GM12874 (cell line): ENCODE data around the gene NT5DC3.

ENCODE experiments used
- TF ChIP-seq, protein P1 (sequence below): IDR thresholded peaks from 2 replicates; pipeline ENCODE4 v1.5.1; 2011; ENCODE audit warnings: low read depth, mild to moderate bottlenecking, control low read depth, low read length, moderate library complexity; ENCODE audit not compliant: insufficient read depth

The NT5DC3 gene

DNA sequence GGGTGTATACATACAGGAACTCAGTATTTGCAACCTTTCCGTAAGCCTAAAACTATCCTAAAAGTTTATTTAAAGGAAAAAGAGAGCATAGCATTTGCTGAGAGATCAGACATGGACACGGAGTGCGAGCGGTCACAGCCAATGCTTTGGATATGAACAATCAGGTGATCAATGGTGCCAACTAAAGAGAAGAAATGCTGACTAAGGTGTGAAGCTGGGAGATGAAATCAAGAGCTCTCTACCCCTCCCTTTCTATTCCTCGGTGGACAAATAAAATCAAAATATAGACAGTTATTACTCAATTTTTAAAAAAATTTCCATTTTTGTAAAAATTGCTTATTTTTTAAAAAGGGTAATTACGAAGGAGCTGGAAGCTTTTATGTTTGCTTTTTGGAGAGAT is 29.2 kb downstream of the NT5DC3 start:
- TF ChIP-seq, protein P1, sequence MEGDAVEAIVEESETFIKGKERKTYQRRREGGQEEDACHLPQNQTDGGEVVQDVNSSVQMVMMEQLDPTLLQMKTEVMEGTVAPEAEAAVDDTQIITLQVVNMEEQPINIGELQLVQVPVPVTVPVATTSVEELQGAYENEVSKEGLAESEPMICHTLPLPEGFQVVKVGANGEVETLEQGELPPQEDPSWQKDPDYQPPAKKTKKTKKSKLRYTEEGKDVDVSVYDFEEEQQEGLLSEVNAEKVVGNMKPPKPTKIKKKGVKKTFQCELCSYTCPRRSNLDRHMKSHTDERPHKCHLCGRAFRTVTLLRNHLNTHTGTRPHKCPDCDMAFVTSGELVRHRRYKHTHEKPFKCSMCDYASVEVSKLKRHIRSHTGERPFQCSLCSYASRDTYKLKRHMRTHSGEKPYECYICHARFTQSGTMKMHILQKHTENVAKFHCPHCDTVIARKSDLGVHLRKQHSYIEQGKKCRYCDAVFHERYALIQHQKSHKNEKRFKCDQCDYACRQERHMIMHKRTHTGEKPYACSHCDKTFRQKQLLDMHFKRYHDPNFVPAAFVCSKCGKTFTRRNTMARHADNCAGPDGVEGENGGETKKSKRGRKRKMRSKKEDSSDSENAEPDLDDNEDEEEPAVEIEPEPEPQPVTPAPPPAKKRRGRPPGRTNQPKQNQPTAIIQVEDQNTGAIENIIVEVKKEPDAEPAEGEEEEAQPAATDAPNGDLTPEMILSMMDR: no peak

DNA sequence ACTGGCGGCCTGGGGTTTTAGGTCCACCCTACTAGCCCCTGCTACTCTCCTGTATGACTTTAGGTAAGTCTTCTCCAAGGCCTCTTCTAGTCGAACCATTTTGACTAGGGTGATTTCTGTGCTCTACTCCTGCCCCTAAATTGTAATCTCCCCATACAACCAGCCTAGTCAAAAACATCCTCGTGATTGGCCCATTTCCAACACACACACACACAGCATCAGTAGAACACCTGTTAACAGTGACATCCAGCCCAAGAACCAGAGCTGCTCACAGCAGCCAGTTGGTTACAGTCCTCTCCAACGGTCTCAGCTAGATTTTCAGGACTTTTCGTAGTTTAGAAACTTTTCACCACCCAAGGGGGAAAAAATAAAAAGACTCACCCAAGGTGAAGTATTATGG is 30.9 kb downstream of the NT5DC3 start:
- TF ChIP-seq, protein P1: no peak

DNA sequence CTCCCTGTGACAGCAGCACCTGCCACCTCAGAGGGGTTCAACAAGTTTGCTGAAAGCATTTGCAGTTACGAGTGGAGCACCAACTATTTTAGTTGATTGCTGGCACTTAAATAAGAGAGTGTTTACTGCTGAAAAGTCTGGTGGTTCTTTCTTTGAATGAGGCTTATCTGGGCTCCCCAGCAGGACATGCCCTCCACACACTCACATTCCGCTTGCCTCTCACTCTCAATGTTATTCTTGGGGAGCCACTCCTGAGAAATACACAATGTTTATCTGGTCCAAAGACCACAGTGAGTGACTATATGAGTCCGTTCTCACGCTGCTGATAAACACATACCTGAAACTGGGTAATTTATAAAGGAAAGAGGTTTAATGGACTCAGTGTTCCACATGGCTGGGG is 31.9 kb downstream of the NT5DC3 start:
- TF ChIP-seq, protein P1: no peak

DNA sequence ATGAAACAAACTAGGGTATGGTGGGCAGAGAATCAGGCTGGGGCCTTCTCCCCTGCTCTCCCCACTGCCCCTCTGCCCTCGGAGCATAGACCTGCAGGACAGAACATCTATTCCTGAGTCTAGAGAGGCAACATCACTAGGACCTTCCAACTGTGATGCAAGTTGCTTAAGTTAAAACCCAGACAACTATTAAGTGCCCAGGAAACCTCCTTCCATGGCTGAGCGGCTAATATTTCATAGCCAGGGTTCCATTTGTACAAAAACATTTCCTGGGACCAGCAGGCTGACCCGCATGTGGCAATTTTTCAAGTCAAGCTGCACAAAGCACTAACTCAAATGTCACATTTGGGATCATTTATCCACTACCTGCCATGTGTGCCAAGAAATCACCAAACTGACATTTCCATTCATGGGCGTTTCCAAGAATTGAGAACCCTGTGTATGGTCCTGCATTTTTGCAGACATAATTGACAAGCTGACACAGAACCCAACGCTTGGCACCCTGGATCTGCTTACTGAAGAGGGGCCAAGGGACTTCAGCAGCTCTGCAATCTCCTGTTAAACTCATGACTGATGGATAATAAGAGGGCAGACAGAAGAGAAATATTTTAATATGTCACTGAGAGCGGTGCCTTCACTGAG is 32.7 kb downstream of the NT5DC3 start:
- TF ChIP-seq, protein P1: no peak

DNA sequence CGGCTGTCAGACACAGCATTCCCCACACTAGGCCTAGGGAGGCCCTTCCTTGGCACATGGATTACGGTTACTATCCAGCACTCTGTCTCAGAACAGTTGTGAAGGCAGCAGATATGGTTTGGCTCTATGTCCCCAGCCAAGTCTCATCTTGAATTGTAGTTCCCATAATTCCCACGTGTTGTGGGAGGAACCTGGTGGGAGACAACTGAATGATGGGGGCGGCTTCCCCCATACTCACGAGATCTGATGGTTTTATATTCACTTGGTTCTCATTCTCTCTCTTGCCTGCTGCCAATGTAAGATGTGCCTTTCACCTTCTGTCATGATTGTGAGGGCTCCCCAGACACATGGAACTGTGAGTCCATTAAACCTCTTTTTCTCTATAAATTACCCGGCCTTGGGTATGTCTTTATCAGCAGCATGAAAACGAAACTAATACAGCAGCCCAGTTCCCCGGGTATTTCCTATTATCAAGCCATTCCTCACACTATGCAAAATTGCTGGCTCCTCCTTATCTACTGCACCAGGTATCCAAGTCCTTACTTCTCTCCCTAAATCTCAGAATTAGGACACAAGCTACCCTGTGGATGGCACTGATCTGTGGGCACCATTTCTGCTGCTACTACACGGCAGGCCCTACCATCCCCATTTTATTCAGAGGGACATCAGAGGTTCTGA is 33.3 kb downstream of the NT5DC3 start:
- TF ChIP-seq, protein P1: no peak

DNA sequence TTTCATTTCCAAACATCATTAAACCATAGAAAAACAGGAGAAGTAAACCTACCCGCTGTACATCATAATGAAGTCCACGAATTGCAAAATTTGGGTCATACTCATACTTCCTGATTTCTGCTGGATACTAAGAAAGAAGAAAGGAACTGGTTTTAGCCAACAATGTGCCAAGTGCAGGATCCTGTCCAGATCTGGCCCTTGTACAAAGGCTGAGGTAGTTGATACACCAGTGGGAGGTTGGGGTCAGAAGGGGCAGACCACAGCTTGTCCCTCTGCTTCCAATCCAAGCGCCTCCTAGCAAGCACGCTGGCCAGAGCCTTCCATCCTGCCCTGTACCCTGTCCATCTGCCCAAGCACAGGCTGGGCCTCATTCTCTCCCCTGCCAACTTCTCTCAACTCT is 34.2 kb downstream of the NT5DC3 start:
- TF ChIP-seq, protein P1: no peak

DNA sequence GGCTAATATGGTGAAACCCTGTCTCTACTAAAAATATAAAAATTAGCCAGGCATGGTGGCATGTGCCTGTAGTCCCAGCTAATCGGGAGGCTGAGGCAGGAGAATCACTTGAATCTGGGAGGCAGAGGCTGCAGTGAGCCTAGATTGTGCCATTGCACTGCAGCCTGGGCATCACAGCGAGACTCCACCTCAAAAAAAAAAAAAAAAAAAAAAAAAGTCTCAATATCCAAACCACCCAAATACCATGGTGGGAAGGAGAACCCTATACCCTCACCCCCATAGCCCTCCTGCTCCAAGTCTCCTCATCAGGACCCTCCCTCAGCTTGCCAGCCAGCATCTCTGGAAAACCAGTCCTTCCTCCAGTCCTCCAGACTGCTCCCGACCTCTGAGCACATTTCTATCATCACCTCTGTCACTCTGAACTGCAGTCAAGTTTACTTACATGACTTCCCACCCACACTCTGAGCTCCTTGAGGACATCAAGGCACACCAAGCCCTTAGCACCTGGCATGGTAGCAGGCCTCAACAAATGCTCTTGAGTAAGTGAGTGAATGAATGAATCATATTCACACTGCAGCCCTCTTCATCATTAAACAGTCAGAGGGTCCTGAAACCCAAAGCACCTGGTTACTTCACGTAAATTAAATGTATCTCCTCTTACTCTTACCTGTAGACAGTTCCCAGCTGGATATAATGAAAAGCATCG is 35.2 kb downstream of the NT5DC3 start:
- TF ChIP-seq, protein P1: no peak
